ENCODE results near the gene RASL10B.
A peak's percentile ranks its signal among the peaks of the same experiment; 100 is the strongest.
"Not testable (repeated sequence)": the region's sequence is repeated elsewhere in the genome, so short reads cannot be mapped to it uniquely, and the experiment has no call there.

Gene RASL10B, protein sequence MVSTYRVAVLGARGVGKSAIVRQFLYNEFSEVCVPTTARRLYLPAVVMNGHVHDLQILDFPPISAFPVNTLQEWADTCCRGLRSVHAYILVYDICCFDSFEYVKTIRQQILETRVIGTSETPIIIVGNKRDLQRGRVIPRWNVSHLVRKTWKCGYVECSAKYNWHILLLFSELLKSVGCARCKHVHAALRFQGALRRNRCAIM

DNA sequence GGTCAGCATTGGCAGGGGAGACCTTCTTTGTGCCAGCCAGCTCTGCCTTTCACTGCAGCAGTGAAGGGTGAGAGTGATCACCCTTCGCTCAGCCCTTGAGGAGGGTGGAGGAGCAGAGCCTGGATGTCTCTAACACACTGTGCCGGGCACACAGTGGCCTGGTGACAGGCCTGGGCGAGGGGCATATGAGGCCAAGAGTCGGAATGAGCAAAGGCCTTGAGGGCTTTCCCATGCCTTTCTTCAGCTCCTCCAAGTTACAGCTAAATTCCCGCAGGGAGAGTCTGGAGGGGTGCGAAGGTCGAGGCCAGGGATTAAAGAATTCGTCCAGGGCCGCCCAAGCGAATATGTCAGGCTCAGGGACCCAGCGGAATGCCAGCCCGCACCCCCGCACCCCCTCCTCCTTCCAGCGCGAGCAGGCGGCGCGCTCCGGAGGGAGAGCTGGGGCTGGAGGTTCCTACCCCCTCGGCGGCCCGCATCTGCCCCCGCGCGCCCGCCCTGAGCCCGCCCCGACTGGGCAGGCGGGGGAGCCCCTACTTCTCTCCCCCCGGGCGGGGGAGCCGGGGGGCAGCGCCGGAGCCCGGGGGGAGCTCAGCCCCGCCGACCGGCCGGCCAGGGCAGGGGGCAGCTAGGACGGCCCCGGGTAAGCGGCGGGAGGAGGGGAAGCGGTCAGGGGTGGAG lies at the start of gene RASL10B:
Gene RASL10B (plus strand): TSS at position 401 of the 678 bp plus-strand sequence. CDS start 3,546 bp downstream, outside the sequence.
- Histone ChIP-seq H3K4me3 (ENCODE audit: low read depth in 1 of 2, low read length in 2 of 2) (peak within 1 kb of the TSS; percentile 47 to 61), H3K9me3 (ENCODE audit: control insufficient read depth in 1 of 2, low read length in 2 of 2) (no peaks in the 10 kb centered on the region), H3K4me1 (ENCODE audit: control insufficient read depth in 1 of 2, insufficient read depth in 2 of 2, low read length in 2 of 2) (peaks cover 0 to 18% of the 10 kb centered on the region in 2 donors), H3K27me3 (ENCODE audit: low read depth, low read length) (no peaks in the 10 kb centered on the region), H3K36me3 (ENCODE audit: control insufficient read depth in 1 of 2, insufficient read depth in 2 of 2, low read length in 2 of 2) (peaks cover 0 to 6% of the 10 kb centered on the region in 2 donors), H3K27ac (ENCODE audit: low read length) (no peak within 1 kb of the TSS)

DNA sequence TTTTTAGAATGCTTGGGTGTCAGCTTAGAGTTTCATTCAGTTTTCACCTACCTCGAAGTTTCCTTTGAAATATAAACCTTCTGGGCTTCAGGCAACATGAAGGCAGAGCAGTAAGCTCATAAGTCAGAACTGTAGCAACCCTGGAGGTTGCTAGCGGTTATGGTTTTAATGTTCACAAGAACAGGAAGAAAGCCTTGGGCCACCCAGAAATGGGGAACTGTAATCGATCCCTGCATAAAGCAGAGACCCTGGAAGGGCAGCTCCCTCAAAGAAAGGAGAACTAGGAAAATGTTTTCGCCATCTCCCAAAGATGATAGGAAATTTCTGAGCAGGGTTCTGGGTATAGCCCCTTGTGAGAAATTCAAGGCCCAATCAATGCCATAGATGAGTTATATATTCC lies 47.8 kb upstream of the RASL10B start:
- H3K9me3 ChIP-seq (ENCODE audit: control insufficient read depth in 1 of 2, low read length in 2 of 2) = no peaks in the 10 kb centered on the region
- H3K36me3 ChIP-seq (ENCODE audit: control insufficient read depth in 1 of 2, insufficient read depth in 2 of 2, low read length in 2 of 2) = peaks cover 26 to 68% of the 10 kb centered on the region in 2 donors
- H3K27me3 ChIP-seq (ENCODE audit: low read depth, low read length) = no peaks in the 10 kb centered on the region
- no peak overlapping the region for H3K4me3 ChIP-seq (ENCODE audit: low read depth in 1 of 2, low read length in 2 of 2)
- H3K4me1 ChIP-seq (ENCODE audit: control insufficient read depth in 1 of 2, insufficient read depth in 2 of 2, low read length in 2 of 2) = peaks cover 0 to 3% of the 10 kb centered on the region in 2 donors
- H3K27ac ChIP-seq (ENCODE audit: low read length) = no peak overlapping the region

DNA sequence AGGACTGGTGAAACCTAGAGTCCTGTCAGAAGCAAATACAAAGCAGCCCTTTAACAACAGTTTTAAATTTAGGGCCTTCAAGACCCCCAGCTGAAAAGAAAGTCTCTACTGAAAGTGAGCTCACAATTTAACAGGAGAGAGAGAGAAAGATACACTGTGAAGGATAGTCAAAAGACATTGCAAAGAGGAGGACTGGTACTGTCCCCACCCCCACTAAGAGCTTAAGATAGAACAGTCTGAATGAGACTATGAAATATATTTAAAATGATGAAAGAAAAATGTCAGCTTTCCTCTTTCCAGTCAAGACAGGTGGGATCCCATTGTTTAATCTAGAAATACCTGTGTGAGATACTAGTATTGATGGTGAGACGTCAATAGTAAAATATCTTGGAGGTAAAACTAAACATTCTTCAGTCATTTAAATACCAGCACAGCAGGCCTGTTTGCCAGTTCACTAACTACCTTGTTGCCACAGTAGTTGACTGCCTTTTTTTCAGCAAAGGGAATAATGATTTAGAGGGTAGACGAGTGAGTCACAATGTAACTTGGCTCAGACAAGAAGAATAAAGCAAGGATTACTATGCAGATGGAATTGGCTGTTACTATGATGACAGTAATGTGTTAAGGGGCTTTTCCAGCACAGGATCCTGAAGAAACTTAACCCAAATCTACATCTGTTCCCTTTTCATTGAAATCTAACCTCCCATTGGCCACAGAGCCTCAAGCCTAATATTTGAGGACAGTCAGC lies 47.2 kb upstream of the RASL10B start:
- Histone ChIP-seq H3K9me3 (ENCODE audit: control insufficient read depth in 1 of 2, low read length in 2 of 2) (no peaks in the 10 kb centered on the region), H3K4me3 (ENCODE audit: low read depth in 1 of 2, low read length in 2 of 2) (no peak overlapping the region), H3K4me1 (ENCODE audit: control insufficient read depth in 1 of 2, insufficient read depth in 2 of 2, low read length in 2 of 2) (peaks cover 0 to 3% of the 10 kb centered on the region in 2 donors), H3K27ac (ENCODE audit: low read length) (no peak overlapping the region), H3K27me3 (ENCODE audit: low read depth, low read length) (no peaks in the 10 kb centered on the region), H3K36me3 (ENCODE audit: control insufficient read depth in 1 of 2, insufficient read depth in 2 of 2, low read length in 2 of 2) (peaks cover 26 to 68% of the 10 kb centered on the region in 2 donors)

DNA sequence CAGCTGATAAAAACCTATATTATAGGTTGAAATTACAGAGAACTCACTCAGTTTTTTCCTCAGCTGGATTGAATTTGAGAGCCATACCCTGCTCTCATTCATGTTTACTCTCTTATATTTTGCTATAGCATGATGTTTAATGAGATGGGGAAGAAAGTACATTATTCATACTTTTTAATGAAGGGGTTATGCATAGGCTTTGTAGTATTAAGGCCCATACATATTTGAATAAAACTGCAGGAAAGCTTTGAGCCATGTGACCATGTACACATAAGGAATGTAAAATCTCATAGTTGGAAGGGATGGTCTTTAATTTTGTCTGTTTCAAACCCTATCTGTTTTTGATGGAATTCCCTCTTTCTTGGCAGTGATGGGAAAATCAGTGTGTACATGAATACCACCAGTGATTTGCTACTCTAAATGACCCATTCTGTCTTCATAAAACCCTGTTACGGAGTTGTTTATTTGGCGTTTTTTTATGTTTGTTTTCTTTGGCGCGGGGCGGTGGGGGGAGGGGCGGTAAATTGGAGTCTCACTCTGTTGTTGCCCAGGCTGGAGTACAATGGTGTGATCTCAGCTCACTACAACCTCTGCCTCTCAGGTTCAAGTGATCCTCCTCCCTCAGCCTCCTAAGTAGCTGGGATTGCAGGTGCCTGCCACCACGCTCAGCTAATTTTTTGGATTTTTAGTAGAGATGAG lies 38.8 kb upstream of the RASL10B start:
- peaks cover 30 to 63% of the 10 kb centered on the region in 2 donors for H3K36me3 ChIP-seq (ENCODE audit: control insufficient read depth in 1 of 2, insufficient read depth in 2 of 2, low read length in 2 of 2)
- H3K9me3 ChIP-seq (ENCODE audit: control insufficient read depth in 1 of 2, low read length in 2 of 2) = no peaks in the 10 kb centered on the region
- no peak overlapping the region for H3K4me3 ChIP-seq (ENCODE audit: low read depth in 1 of 2, low read length in 2 of 2)
- no peaks in the 10 kb centered on the region for H3K27me3 ChIP-seq (ENCODE audit: low read depth, low read length)
- no peaks in the 10 kb centered on the region for H3K4me1 ChIP-seq (ENCODE audit: control insufficient read depth in 1 of 2, insufficient read depth in 2 of 2, low read length in 2 of 2)
- H3K27ac ChIP-seq (ENCODE audit: low read length) = no peak overlapping the region

DNA sequence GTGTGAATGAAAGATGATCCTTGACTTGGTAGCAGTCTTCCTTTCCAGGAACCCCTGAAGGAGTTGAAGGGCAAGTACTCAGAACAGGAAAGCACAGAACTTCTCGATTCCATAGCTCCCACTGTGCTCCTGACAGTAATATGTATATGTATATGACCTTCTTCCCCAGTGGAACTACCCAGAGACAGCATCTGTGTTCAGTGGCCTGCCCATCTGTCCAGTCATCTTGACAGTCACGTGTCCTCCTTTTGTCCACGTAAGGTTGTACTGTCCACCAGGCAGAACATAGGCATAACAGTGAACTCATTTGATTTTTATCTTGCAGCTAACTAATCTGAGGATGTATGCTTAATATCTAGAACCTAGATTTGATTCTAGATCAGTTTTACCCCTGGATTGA lies 37.8 kb upstream of the RASL10B start:
- H3K36me3 ChIP-seq (ENCODE audit: control insufficient read depth in 1 of 2, insufficient read depth in 2 of 2, low read length in 2 of 2) = peaks cover 26 to 54% of the 10 kb centered on the region in 2 donors
- no peaks in the 10 kb centered on the region for H3K27me3 ChIP-seq (ENCODE audit: low read depth, low read length)
- H3K9me3 ChIP-seq (ENCODE audit: control insufficient read depth in 1 of 2, low read length in 2 of 2) = no peaks in the 10 kb centered on the region
- no peak overlapping the region for H3K27ac ChIP-seq (ENCODE audit: low read length)
- no peak overlapping the region for H3K4me3 ChIP-seq (ENCODE audit: low read depth in 1 of 2, low read length in 2 of 2)
- H3K4me1 ChIP-seq (ENCODE audit: control insufficient read depth in 1 of 2, insufficient read depth in 2 of 2, low read length in 2 of 2) = no peaks in the 10 kb centered on the region

DNA sequence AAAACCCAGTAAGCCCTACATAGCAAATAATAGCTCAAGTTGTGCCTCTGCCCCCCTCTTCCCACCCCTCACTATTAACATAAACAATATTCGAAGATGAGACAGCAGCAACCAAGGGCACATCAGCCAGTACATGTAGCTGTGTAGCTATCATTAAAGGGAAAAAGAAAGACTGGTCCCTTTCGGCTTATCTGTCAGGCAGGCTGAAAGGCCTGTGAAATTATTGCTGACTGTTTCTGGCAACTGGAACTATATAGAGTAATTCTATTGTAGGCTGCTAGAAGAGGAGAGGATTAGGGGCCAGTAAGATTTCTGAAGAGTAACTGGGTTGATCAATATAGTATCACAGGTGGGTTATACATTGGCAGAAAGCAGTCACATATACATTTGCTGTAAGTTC lies 36.5 kb upstream of the RASL10B start:
- H3K9me3 ChIP-seq (ENCODE audit: control insufficient read depth in 1 of 2, low read length in 2 of 2) = no peaks in the 10 kb centered on the region
- H3K36me3 ChIP-seq (ENCODE audit: control insufficient read depth in 1 of 2, insufficient read depth in 2 of 2, low read length in 2 of 2) = peaks cover 26 to 41% of the 10 kb centered on the region in 2 donors
- H3K4me1 ChIP-seq (ENCODE audit: control insufficient read depth in 1 of 2, insufficient read depth in 2 of 2, low read length in 2 of 2) = no peaks in the 10 kb centered on the region
- no peak overlapping the region for H3K27ac ChIP-seq (ENCODE audit: low read length)
- H3K27me3 ChIP-seq (ENCODE audit: low read depth, low read length) = no peaks in the 10 kb centered on the region
- no peak overlapping the region for H3K4me3 ChIP-seq (ENCODE audit: low read depth in 1 of 2, low read length in 2 of 2)

DNA sequence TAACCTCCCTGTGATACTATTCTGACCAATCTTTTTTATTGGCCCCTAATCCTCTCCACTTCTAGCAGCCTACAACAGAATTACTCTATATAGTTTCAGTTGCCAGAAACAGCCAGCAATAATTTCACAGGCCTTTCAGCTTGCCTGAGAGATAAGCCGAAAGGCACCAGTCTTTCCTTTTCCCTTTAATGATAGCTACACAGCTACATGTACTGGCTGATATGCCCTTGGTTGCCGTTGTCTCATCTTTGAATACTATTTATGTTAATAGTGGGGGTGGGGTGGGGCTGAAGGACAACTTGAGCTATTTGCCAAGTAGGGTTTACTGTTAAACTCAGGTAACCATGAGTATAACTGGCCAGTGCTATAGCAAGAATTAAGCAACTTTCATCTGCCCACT lies 35.8 kb upstream of the RASL10B start:
- no peaks in the 10 kb centered on the region for H3K9me3 ChIP-seq (ENCODE audit: control insufficient read depth in 1 of 2, low read length in 2 of 2)
- H3K27me3 ChIP-seq (ENCODE audit: low read depth, low read length) = no peaks in the 10 kb centered on the region
- no peak overlapping the region for H3K27ac ChIP-seq (ENCODE audit: low read length)
- peaks cover 26 to 37% of the 10 kb centered on the region in 2 donors for H3K36me3 ChIP-seq (ENCODE audit: control insufficient read depth in 1 of 2, insufficient read depth in 2 of 2, low read length in 2 of 2)
- no peak overlapping the region for H3K4me3 ChIP-seq (ENCODE audit: low read depth in 1 of 2, low read length in 2 of 2)
- H3K4me1 ChIP-seq (ENCODE audit: control insufficient read depth in 1 of 2, insufficient read depth in 2 of 2, low read length in 2 of 2) = no peaks in the 10 kb centered on the region

DNA sequence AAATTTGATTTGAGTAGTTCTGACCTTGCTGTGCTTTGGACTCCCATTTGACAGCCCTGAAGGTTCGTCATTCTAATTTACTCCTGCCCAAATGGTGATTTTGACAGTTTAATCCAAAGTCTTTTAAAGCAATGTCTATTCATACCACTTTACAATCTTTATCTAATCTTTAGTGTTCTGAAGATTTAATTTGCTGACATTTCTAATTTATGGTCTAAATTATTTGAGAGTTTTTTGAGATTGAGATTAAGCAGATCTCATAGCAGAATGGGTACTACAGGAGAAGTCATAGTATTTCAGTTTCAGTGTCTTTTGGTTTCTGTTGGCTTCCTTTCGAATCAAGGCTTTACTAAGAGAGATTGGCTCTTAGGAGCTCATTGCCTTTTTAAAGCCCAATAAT lies 32.6 kb upstream of the RASL10B start:
- Histone ChIP-seq H3K4me1 (ENCODE audit: control insufficient read depth in 1 of 2, insufficient read depth in 2 of 2, low read length in 2 of 2) (no peaks in the 10 kb centered on the region), H3K27ac (ENCODE audit: low read length) (no peak overlapping the region), H3K9me3 (ENCODE audit: control insufficient read depth in 1 of 2, low read length in 2 of 2) (no peaks in the 10 kb centered on the region), H3K4me3 (ENCODE audit: low read depth in 1 of 2, low read length in 2 of 2) (no peak overlapping the region), H3K27me3 (ENCODE audit: low read depth, low read length) (no peaks in the 10 kb centered on the region), H3K36me3 (ENCODE audit: control insufficient read depth in 1 of 2, insufficient read depth in 2 of 2, low read length in 2 of 2) (peaks cover 15 to 28% of the 10 kb centered on the region in 2 donors)

DNA sequence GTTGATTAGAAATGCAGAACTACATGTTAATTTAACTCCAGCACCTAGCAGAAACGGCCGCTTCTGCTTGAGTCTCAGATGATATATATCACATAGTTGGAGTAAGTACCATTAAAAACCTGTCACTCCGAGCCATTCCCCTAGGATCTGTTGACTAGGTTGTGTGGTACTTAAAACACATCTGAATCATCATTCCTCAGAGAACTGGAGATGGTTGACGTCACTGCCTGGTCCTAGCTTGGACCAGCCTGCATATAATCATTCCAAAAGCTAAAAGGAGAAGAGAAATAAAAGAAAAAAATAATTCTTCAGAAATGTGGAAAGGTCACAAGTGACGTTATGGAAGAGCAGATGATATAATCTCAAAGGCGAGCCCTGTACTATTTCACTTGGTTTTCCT lies 31.3 kb upstream of the RASL10B start:
- peaks cover 8 to 16% of the 10 kb centered on the region in 2 donors for H3K36me3 ChIP-seq (ENCODE audit: control insufficient read depth in 1 of 2, insufficient read depth in 2 of 2, low read length in 2 of 2)

DNA sequence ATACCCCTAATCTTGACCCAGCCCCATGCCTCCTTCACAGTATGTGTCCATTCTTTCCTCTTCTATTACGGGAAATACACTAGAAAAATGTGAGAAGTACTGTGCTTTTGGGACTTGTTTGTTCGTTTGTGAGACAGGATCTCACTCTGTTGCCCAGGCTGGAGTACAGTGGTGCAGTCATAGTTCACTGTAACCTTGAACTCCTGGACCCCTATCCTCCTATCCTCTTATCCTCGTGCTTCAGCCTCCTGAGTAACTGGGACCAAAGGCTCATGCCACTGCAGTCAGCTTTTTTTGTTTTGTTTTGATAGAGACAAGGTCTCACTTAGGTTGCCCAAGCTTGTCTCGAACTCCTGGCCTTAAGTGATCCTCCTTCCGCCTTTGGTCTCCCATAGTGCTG lies 29.9 kb upstream of the RASL10B start:
- Histone ChIP-seq H3K4me3 (ENCODE audit: low read depth in 1 of 2, low read length in 2 of 2) (no peak overlapping the region), H3K9me3 (ENCODE audit: control insufficient read depth in 1 of 2, low read length in 2 of 2) (no peaks in the 10 kb centered on the region), H3K36me3 (ENCODE audit: control insufficient read depth in 1 of 2, insufficient read depth in 2 of 2, low read length in 2 of 2) (peaks cover 0 to 6% of the 10 kb centered on the region in 2 donors), H3K4me1 (ENCODE audit: control insufficient read depth in 1 of 2, insufficient read depth in 2 of 2, low read length in 2 of 2) (no peaks in the 10 kb centered on the region), H3K27ac (ENCODE audit: low read length) (no peak overlapping the region), H3K27me3 (ENCODE audit: low read depth, low read length) (no peaks in the 10 kb centered on the region)

More for the DNA sequence above, 31.3 kb upstream of the RASL10B start:
- Histone ChIP-seq H3K4me3 (ENCODE audit: low read depth in 1 of 2, low read length in 2 of 2) (no peak overlapping the region), H3K27me3 (ENCODE audit: low read depth, low read length) (no peaks in the 10 kb centered on the region), H3K27ac (ENCODE audit: low read length) (no peak overlapping the region), H3K9me3 (ENCODE audit: control insufficient read depth in 1 of 2, low read length in 2 of 2) (no peaks in the 10 kb centered on the region), H3K4me1 (ENCODE audit: control insufficient read depth in 1 of 2, insufficient read depth in 2 of 2, low read length in 2 of 2) (no peaks in the 10 kb centered on the region)

DNA sequence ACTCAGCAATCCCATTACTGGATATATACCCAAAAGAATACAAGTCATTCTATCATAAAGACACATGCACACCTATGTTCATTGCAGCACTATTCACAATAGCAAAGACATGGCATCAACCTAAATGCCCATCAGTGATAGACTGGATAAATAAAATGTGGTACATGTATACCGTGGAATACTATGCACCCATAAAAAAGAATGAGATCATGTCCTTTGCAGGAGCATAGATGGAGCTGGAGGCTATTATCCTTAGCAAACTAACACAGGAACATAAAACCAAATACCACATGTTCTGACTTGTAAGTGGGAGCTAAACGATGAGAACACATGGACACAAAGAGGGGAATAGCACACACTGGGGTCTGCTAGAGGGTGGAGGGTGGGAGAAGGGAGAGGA lies 28.1 kb upstream of the RASL10B start:
- H3K27me3 ChIP-seq (ENCODE audit: low read depth, low read length); H3K27ac ChIP-seq (ENCODE audit: low read length); H3K4me1 ChIP-seq (ENCODE audit: control insufficient read depth in 1 of 2, insufficient read depth in 2 of 2, low read length in 2 of 2); H3K36me3 ChIP-seq (ENCODE audit: control insufficient read depth in 1 of 2, insufficient read depth in 2 of 2, low read length in 2 of 2); H3K9me3 ChIP-seq (ENCODE audit: control insufficient read depth in 1 of 2, low read length in 2 of 2); H3K4me3 ChIP-seq (ENCODE audit: low read depth in 1 of 2, low read length in 2 of 2): not testable (repeated sequence)
